Neural cell (in vitro differentiated cells): ENCODE data around the gene RPL36AL. TPM values are rescaled to one million over a fixed set of nuclear protein-coding genes. Genes with fewer than 3 reads are reported as not detected.

Experiments used
- H2AFZ ChIP-seq: fragments of 200-600, 300-800 bp; sonication (generic), shearing (Covaris generic); 2 replicates; pipeline ENCODE4 v1.6.0; 2014; ENCODE audit warnings: low read depth, mild to moderate bottlenecking, antibody characterized with exemption, low read length, moderate library complexity
- H3F3A ChIP-seq: fragments of 200-600 bp; shearing (Covaris generic); 2 replicates; pipeline ENCODE4 v1.6.1; 2016; ENCODE audit warnings: mild to moderate bottlenecking, moderate library complexity, mixed read lengths, antibody characterized with exemption, low read length; ENCODE audit not compliant: insufficient read depth, poor library complexity, severe bottlenecking
- H3K27ac ChIP-seq: fragments of 200-600, 300-800 bp; sonication (generic), shearing (Covaris generic); 2 replicates; pipeline ENCODE4 v1.5.1; 2014; ENCODE audit warnings: mild to moderate bottlenecking, low read length, moderate library complexity
- H3K27me3 ChIP-seq: fragments of 300-800, 200-600 bp; sonication (generic), shearing (Covaris generic); 2 replicates; pipeline ENCODE4 v1.6.0; 2014; ENCODE audit warnings: mild to moderate bottlenecking, low read depth, low read length, moderate library complexity; ENCODE audit not compliant: insufficient read depth
- H3K36me3 ChIP-seq: fragments of 300-800, 200-600 bp; sonication (generic), shearing (Covaris generic); 2 replicates; pipeline ENCODE4 v1.5.1; 2014; ENCODE audit warnings: mild to moderate bottlenecking, antibody characterized with exemption, low read length, moderate library complexity; ENCODE audit not compliant: insufficient read depth
- H3K4me2 ChIP-seq: fragments of 300-800, 200-600 bp; sonication (generic), shearing (Covaris generic); 2 replicates; pipeline ENCODE4 v1.6.0; 2014; ENCODE audit warnings: mild to moderate bottlenecking, low read length
- H3K4me3 ChIP-seq: fragments of 300-800, 200-600 bp; sonication (generic), shearing (Covaris generic); 2 replicates; pipeline ENCODE4 v1.5.1; 2014; ENCODE audit warnings: mild to moderate bottlenecking, low read length, moderate library complexity
- H3K79me2 ChIP-seq: fragments of 200-600 bp; shearing (Covaris generic); replicated peaks from 2 replicates; pipeline ENCODE4 v1.6.0; 2014; ENCODE audit warnings: mild to moderate bottlenecking, low read length, moderate library complexity; ENCODE audit not compliant: insufficient read depth
- H3K9ac ChIP-seq: fragments of 300-800, 200-600 bp; sonication (generic), shearing (Covaris generic); 2 replicates; pipeline ENCODE4 v1.6.1; 2016; ENCODE audit warnings: mild to moderate bottlenecking, low read length, mixed read lengths
- H3K9me2 ChIP-seq: fragments of 200-600 bp; shearing (Covaris generic); 2 replicates; pipeline ENCODE4 v1.6.1; 2016; ENCODE audit warnings: mild to moderate bottlenecking, low read length, mixed read lengths; ENCODE audit not compliant: insufficient read depth
- H3K9me3 ChIP-seq: fragments of 200-600, 300-800 bp; sonication (generic), shearing (Covaris generic); 2 replicates; pipeline ENCODE4 v1.6.1; 2016; ENCODE audit warnings: mild to moderate bottlenecking, mixed run types, low read length, moderate library complexity, mixed read lengths
- H4K20me1 ChIP-seq: fragments of 200-600 bp; shearing (Covaris generic); 2 replicates; pipeline ENCODE4 v1.6.1; 2016; ENCODE audit warnings: mild to moderate bottlenecking, mixed run types; ENCODE audit not compliant: insufficient read depth
- CTCF ChIP-seq: fragments of 450-650 bp; IDR thresholded peaks from 2 replicates; pipeline ENCODE4 v1.5.1; 2014; ENCODE audit warnings: antibody characterized with exemption, mild to moderate bottlenecking, moderate library complexity; ENCODE audit not compliant: poor library complexity, severe bottlenecking
- EP300 ChIP-seq: fragments of 450-650 bp; conservative IDR thresholded peaks from 2 replicates; pipeline ENCODE4 v1.6.1; 2014; ENCODE audit warnings: antibody characterized with exemption, mild to moderate bottlenecking, moderate library complexity; ENCODE audit not compliant: poor library complexity, severe bottlenecking
- EZH2 ChIP-seq: fragments of 200-600, 300-800 bp; shearing (Covaris generic), sonication (generic); IDR thresholded peaks from 2 replicates; pipeline ENCODE4 v1.6.1; 2014; ENCODE audit warnings: antibody characterized with exemption, low read length, borderline replicate concordance, mild to moderate bottlenecking; ENCODE audit not compliant: insufficient read depth, poor library complexity, severe bottlenecking
- MXI1 ChIP-seq: fragments of 450-650 bp; conservative IDR thresholded peaks from 2 replicates; pipeline ENCODE4 v1.6.1; 2014; ENCODE audit warnings: antibody characterized with exemption, mild to moderate bottlenecking; ENCODE audit not compliant: poor library complexity, severe bottlenecking
- POLR2AphosphoS5 ChIP-seq: IDR thresholded peaks from 2 replicates; pipeline ENCODE4 v1.6.1; 2012
- RAD21 ChIP-seq: fragments of 450-650 bp; conservative IDR thresholded peaks from 2 replicates; pipeline ENCODE4 v1.6.1; 2014; ENCODE audit warnings: antibody characterized with exemption, mild to moderate bottlenecking, moderate library complexity
- REST ChIP-seq: IDR thresholded peaks from 2 replicates; pipeline ENCODE4 v1.6.1; 2012; ENCODE audit warnings: borderline replicate concordance
- SMC3 ChIP-seq: fragments of 450-650 bp; conservative IDR thresholded peaks from 2 replicates; pipeline ENCODE4 v1.6.1; 2014; ENCODE audit warnings: antibody characterized with exemption, mild to moderate bottlenecking, moderate library complexity; ENCODE audit not compliant: poor library complexity
- TAF1 ChIP-seq: IDR thresholded peaks from 2 replicates; pipeline ENCODE4 v1.6.1; 2012; ENCODE audit warnings: low read depth
- polyA minus RNA-seq: library from RNA; depleted of rRNA, polyadenylated mRNA; stranded (reverse); fragments of >200 nt; gene quantifications from 2 replicates; pipeline ENCODE4 v1.2.3, GENCODE V29; 2014
- polyA plus RNA-seq: library from polyadenylated mRNA; depleted of rRNA; stranded (reverse); fragments of >200 nt; gene quantifications from 2 replicates; pipeline ENCODE4 v1.2.3, GENCODE V29; 2014

The RPL36AL gene
- polyA plus RNA-seq (130 and 147 TPM in 2 replicates), polyA minus RNA-seq (60.2 and 63.5 TPM in 2 replicates)

GRCh38 chr14:49620182-49621113, at the start of gene RPL36AL, which contains the start of gene MGAT2:
TSS of gene RPL36AL (minus strand) at chr14:49620626. CDS start at chr14:49619104, 1,522 bp downstream.
TSS of gene MGAT2 (plus strand) at chr14:49620799. CDS start at chr14:49621269, 470 bp downstream.
- peaks cover 3% of the 10 kb centered on the region for H3F3A ChIP-seq
- peak within 1 kb of the TSS; percentile 96 for H3K4me3 ChIP-seq
- peak within 1 kb of the TSS; percentile 94 for H3K9ac ChIP-seq
- peak within 1 kb of the TSS; percentile 86 for H3K4me2 ChIP-seq
- H3K36me3 ChIP-seq, result peaks cover 14% of the 10 kb centered on the region
- peaks cover 51% of the 10 kb centered on the region for H3K79me2 ChIP-seq
- no peaks in the 10 kb centered on the region for H3K27me3 ChIP-seq
- TF ChIP-seq POLR2AphosphoS5 (peak; percentile 99), SMC3 (peak; percentile 45), CTCF (peak; percentile 53), MXI1 (peak; percentile 94), REST (peak; percentile 73), EP300 (no peak), EZH2 (no peak), RAD21 (peak; percentile 27), TAF1 (peak; percentile 98)
- H3K9me3 ChIP-seq, result no peaks in the 10 kb centered on the region
- H2AFZ ChIP-seq, result peak within 1 kb of the TSS; percentile 79
- H3K27ac ChIP-seq, result peak within 1 kb of the TSS; percentile 98
- H3K9me2 ChIP-seq, result no peaks in the 10 kb centered on the region
- no peaks in the 10 kb centered on the region for H4K20me1 ChIP-seq

DNA sequence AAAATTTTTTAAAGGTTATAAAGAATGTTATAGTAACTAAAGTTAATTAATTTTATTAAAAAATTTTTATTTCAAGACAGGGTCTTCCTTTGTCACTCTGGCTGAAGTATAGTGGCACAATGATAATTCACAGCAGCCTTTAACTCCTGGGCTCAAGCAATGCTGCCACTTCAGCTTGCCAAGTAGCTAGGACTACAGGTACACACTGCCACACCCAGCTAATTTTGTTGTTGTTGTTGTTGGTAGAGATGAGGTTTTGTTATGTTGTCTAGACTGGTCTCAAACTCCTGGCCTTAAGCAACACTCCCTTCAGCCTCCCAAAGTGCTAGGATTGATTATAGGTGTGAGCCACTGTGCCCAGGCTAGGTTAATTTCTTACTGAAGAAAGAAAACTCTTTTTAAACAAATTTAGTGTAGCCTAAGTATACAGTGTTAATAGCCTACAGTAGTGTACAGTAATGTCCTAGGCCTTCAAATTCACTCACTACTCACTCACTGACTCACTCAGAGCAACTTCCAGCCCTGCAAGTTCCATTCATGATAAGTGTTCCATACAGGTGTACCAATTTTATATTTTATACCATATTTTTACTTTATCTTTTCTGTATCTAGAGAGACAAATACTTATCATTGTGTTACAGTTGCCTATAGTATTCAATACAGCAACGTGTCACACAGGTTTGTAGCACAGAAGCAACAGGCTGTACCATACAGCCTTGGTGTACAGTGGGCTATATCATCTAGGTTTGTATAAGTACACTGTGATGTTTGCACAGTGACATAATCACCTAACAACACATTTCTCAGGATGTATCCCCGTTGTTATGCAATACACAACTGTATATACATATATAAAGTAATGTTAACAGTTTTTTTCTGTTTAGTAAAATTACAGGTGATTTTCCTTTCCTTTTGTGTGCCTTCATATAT, 39.4 kb upstream of the RPL36AL start:
- H2AFZ ChIP-seq, result no peak overlapping the region
- no peak overlapping the region for H3K9ac ChIP-seq
- H3K27ac ChIP-seq, result no peak overlapping the region
- no peaks in the 10 kb centered on the region for H3F3A ChIP-seq
- TF ChIP-seq SMC3 (no peak), REST (no peak), RAD21 (no peak), TAF1 (no peak), CTCF (no peak), MXI1 (no peak), EP300 (no peak), POLR2AphosphoS5 (no peak), EZH2 (no peak)
- H3K79me2 ChIP-seq, result no peaks in the 10 kb centered on the region
- no peak overlapping the region for H3K4me2 ChIP-seq
- H3K9me2 ChIP-seq, result no peaks in the 10 kb centered on the region
- no peaks in the 10 kb centered on the region for H3K27me3 ChIP-seq
- H3K4me3 ChIP-seq, result no peak overlapping the region
- no peaks in the 10 kb centered on the region for H4K20me1 ChIP-seq
- no peaks in the 10 kb centered on the region for H3K9me3 ChIP-seq
- H3K36me3 ChIP-seq, result no peaks in the 10 kb centered on the region
